ENCODE measurements around the gene PAX2.

PAX2 gene

DNA sequence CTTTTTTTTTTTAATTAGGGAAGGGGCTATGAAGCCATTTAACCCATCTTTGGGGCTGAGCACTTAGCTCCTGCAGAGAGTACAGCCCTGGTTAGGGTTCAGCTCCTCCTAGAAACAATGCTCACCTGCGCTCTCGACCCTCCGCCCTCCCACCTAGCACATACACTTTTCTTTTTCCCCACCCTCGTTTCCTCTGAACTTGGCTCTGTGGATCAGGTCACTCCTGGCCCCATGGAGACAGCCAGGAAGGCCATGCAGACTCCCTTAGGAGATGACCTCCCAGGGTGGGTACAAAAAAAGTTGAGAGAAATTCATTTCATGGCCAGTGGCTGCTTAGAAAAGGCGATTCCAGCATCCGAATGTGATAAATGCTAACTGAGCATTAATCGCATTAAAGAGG lies 15.8 kb downstream of the PAX2 start:
- no peak for DNase-seq

DNA sequence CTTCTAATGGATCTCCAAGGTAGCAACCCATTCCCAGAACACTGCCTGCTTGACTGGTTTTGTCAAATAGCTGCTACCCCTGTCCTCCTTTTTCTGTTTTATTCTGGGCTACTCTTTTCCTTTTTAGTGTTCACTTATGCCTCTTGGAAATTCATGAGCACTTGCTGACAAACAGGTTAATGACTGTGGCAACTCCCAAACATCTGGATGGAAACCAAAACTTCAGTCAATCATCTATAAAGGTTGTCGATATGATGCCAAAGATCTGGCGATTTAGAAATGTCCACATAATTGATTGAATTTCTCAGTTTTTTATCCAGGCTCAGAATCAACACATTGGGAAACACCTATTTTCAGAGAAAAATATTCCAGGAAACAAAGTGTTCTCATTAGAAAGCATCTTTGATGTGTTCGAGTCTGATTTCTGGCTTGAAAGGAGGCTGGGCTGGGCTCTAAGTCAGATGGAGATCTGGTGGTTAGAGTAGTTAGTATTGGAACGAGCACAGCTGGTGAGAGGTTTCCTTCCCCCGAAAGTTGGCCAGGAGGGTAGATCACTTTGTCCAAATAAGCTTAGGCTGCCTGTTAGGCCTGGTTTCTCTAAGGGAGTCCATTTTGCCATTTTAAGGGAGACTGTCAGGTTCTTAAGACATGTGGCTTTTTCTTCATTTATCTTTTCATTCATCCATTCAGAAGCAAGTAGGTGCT lies 17.8 kb downstream of the PAX2 start:
- DNase-seq: no peak

DNA sequence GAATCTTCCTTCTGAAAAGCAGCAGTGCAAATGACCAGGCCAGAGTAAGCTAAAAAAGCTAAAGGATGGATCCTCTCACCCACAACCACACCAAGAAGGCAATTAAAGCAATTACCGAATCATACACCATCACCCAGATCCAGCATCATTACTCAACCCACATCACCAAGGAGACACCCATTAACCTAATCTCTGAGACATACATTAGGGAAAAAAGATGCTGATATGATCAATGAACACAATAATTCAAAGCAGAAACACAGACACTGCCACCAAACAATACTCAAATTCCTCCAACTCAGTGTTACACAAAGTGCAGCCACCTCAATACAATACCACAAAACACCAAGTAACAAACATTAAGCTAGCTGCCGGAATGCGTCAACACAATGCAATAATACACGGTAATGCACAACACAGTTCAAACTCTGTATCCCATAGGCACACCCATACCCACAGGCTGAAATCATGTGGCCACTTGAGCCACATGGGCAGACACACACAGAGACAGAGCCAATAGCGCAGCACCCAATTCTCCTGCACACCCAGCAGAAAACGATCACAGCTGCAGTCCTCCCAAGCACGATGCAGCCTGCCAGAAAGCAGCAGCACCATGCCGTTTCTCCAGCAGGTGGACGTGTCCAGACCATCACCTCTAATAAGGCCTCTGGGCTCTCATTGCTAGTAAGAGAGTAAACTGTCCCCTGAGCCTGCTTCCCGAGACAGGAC lies 21.5 kb downstream of the PAX2 start:
- no peak for DNase-seq

DNA sequence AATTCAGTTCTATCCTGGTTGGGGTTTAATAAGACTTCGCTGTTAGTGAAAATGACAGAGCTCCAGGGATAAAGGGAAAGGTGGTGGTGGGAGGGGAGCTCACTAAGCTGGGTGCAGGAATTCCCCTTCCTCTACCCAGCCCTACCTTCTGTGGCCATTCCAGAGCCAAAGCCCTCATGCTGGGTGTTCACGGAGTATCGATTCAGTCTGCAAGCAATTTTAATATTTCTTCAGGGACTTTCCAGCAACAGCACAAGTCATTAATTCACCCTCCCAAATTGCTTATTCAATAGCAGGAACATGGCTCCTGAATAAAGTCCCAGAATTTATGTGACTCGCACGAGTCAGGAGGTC lies 22.0 kb downstream of the PAX2 start:
- DNase-seq: no peak

DNA sequence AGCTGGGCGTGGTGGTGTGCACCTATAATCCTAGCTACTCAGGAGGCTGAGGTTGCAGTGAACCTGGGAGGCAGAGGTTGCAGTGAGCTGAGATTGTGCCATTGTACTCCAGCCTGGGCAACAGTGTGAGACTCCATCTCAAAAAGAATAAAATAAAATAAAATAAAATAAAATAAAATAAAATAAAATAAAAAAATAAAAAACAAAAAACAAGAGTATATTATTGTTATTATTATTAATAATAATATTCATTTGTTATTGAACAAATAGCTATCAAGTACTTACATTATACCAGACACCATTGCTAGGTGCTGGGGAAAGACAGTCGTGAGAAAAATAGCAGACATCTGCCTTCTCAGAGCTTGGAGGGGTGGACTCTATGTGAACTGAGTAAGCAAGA lies 24.1 kb downstream of the PAX2 start:
- no peak for DNase-seq

DNA sequence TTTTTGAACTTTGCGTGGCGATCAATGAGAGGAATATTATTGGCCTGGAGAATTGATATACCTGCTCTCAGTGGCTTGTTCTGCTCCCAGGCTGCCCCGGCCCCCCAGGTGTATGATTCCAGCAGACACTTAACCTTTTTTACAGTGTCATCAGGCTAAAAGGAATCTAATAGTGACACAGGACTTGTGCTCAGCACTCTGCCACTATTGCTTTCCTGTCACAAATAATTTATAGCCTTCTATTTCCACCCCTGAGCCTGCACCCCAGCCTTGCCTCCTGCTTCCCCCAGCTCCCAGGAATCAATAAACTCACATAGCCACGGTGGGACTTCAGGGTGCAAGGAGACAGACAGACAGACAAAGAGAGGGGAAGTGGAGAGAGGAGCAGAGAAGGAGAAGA lies 28.3 kb downstream of the PAX2 start:
- DNase-seq: no peak

DNA sequence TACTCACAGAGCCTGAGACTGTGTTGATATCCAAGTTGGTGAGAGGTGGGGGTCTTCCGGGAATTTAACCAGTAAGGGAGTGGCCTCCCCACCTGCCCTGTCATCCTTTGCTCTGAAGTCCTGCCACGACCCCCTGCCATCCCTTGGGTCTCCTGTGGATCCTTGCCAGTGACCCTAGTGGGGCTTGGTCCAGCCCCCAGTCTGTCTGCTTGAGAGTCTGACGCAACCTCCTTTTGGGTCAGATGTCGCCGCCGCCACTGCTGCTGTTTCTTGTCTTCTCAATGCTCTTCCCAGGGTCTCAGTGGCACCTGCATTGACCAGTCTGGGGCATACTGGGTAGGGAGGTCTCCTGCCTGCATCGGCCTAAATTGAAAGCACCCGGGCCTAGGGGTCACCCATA lies 28.8 kb downstream of the PAX2 start:
- DNase-seq: no peak

DNA sequence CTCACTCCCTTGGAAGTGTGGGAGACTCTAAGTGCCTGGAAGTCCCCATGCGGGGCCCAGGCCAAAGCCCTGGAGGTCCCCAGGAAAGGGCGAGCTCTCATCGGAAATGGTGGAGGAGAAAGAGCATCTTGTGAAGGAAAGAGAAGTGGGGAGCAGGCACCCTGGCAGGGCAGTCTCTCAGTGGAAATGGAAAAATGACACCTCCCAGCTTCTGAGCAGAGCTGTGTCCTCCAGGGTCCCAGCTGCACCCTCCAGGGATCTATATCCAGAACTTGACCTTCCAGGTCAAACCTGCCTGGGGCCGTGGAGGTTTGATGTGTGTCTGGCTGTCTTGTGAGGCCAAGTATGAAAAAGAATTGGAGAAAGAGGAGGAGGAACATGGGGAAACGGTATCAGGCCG lies 29.5 kb downstream of the PAX2 start:
- DNase-seq: no peak

DNA sequence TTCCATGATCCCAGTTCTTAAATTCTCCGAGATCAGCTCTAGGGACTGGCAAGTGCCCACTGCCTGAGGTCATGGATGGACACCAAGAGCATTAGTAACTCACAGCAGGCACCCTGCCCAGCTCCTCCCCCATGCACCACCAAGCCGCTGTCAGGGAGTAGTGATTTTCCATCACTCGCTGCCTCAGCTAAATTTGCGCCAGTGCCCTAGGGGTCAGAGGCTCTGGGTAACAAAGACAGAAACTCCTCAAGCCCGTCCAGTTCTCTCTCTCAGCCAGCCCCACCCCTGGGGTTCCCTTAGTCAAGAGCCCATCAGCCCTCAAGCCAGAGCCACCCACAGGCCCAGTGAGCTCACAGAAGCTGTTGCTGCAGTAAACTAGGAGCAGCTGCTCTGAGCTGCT lies 30.0 kb downstream of the PAX2 start:
- DNase-seq: no peak

DNA sequence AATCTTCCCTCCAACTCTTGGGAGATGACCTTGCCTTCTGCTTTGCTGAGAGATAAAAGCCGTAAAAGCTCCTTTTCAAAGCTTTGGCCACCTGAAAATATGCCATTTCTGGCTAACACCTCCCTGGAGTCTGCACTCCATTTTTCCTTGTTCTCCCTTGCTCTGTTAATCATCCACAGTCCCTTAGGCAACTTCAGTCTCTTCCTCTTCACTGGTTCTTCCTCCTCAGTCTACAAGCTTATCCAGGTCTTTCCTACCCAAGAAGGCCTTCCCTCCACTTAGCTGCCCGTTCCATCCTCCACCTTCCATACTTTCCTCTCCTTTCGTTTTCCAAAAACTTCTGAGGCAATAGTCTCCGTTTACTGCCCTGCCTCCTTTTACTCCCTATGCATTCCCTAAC lies 30.5 kb downstream of the PAX2 start:
- no peak for DNase-seq

DNA sequence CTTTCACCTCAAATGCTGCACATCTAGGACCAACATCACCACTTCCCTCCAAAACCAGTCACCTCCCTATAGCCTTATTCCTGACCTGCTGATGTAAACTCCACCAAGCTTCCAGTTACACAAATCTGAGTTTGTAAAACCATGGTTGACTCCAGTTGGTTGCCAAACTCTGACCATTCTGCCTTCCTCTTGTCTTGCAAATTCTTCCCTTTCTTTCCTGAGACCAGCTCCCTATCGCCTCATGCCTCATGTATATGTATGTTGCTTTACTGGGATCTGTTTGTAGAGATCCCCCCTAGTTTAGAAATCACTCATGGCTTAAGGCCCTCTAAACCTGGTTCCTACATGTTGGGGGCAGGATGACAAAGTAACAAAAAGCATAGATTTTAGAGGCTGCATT lies 31.3 kb downstream of the PAX2 start:
- no peak for DNase-seq

DNA sequence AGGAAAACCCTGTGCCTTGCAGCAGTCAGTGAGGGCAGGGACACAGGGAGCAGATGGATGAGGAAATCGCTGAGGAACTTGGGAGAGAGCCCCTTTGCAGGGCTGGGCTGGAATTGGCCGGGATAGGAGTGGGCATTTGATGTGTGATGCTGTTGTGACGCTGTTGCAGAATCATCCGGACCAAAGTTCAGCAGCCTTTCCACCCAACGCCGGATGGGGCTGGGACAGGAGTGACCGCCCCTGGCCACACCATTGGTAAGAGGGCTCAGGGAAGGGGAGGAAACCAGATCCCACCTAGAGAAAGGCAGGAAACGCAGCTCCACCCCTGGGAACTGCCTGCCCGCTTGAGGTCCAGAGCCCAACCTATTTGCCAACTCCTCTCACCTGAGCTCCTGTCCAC lies 33.9 kb downstream of the PAX2 start:
- DNase-seq: no peak

DNA sequence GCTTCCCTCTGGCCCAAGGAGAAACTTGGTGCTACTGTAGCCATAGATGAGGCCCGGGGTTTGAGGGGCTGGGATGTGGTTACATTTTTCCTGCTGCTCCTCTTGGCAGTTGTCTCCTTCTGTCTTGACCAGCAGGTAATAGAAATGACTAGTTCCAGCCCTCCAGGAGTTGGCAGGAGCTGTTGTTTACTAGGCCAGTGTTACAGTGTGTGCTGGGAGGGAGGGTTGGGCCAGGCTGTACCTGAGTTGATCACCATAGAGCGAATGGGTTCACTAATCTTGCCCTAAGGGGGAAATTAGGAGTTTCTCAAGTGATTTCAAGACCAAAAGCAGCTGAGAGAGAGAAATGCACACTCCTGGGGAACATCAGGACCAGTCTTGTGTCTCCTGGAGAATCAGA lies 34.9 kb downstream of the PAX2 start:
- no peak for DNase-seq

DNA sequence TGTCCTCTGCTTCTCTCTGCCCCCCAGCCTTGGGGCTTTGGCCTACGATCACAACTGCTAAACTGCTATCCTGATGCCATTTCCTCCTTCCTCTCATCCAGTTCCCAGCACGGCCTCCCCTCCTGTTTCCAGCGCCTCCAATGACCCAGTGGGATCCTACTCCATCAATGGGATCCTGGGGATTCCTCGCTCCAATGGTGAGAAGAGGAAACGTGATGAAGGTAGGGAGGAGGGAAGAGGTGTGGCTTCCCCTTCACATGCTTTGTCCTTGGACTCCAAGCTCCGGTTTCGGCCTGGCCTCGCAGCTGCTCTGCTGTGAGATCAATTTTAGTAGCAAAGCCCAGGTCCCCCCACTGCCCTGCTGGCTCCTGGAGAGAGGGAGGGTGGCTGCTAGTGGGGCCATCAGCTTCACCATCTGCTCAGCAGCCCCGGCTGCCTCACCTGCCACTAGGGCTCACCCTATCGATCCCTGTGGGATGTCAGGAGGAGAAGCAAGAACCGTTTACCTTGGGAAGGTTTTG lies 35.8 kb downstream of the PAX2 start:
- no peak for DNase-seq

DNA sequence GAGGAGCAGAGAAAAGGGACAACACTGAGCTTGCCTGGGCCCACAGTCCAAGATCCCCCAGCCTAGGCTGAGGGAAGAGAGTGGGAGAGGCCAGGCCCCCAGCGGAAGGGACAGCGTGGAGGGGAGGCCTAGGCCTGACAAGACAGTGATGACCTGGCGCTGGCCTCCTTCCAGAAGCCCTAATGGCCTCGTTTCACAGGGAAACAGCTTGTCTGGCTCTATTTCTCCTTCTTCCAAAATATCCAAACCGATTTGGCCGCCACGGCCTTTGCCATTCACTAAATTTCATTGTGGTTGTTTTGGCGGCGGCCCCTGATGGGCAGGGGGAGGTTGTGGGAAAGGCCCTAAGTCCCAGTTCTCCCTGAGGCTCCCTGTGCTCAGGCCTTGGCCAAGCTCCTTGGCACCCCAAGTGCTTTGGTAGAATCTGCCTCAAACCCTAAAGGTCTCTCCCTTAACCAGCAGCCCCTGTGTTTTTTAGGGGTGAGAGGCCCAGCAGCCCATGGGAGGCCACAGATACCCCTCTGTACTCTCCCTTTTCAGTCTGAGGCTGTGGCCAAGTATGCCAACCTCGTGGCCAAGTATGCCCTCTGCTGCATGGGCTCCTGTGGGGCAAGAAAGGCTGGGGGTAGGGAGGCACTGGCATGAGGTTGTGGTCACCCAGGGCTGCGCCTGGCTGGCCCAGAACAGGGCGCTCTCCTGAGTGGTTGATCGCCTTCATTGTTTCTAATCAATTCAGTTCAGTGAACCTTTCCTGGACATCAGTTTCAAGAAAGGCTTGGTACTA lies 37.3 kb downstream of the PAX2 start:
- no peak for DNase-seq

DNA sequence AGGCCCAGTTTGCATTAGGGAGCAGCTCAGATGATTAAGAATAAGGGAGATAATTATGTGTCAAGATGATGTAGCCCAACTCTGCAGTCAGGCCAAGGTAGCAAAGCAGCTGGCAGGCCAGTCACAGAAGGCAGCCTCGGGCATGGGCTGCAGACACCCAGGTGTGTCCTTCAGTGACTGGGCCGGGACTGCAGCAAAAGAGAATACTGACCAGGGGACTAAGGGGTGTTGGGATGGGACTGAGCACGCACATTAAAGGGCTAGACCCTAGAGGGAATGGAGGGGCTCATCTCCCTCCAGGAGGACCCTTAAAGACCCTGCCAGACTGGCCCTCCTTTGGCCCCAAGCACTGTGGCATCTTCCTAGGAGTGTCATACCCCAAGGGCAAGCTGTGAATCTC lies 38.7 kb downstream of the PAX2 start:
- DNase-seq: no peak

DNA sequence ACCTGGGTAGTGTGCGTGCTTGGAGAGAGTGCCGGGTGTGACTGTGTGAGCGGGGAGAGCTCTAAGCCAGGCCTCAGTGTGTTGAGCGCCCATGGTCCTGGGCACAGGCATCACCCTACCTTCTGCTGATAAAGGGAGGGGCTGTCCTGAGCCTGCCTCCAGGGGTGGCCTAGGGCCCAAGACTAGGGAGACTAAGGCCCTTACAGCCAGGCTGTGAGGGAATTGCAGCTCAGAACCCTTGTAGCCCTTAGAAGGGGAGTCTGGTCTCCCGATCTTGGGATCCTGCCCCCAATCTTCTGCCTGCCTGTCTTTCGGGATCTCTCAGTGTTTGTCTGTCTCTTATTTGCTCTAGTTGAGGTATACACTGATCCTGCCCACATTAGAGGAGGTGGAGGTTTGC lies 41.2 kb downstream of the PAX2 start:
- DNase-seq: no peak

DNA sequence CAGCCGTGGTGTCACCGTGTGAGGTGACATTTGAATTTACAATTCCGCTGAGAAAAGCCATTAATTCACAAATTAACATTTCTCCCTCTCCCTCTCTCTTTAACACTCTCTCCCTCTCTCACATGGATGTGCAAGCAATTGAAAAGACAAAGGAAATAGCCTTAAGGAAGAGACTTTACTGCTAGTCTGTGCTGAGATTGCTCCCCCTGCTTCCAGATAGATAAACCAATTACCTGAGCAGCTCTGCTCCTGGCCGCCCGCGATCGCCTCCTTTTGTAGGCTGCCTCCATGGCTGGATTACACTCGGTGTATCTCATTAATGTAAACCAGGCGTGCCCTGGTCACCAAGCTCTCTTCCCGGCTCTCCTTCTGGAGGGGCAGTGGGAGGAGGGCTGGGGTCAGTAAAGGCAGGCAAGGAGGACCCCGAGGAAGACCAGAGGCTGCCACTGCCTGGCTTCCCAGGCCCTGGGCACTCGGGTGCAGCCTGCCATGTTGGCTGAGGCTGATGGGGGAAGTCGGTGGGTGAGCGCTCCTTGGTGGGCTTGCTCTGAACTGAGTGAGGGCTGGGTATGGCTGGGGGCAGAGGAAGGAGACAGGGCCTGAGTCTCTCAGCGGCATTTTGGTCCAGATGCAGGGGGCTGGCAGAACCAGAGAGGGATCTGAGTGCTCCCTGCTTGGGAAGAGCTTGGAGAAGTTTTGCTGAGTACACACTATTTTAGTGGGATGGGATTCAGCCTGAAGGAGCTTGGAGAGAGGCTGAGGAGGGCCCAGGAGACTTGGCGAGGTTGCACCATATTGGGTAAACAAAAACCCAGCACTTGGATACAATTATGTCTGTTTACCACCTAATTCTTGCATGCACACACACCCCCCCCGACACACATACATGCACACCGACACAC lies 42.9 kb downstream of the PAX2 start:
- DNase-seq: no peak

DNA sequence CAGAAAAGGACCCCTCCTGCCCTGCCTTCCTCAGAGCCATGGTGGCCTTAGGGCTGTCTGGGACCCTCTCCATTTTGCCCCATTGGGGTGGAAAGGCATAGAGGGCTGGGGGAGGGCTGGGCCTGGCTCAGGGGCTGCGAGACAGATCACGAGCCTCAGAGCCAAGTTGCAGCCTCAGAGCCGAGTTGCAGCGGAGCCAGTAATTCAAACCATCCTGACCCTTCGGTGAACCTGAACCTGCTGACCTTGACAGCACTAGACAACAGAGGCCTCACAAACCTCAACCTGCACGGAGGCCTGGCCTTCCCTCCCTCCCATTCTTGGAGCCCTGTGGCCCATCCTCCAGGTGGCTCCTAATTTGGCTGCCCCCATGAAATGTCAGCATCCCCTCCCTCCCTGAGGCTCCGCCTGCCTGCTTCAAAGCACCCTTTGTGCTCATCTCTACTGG lies 45.4 kb downstream of the PAX2 start:
- DNase-seq: no peak

DNA sequence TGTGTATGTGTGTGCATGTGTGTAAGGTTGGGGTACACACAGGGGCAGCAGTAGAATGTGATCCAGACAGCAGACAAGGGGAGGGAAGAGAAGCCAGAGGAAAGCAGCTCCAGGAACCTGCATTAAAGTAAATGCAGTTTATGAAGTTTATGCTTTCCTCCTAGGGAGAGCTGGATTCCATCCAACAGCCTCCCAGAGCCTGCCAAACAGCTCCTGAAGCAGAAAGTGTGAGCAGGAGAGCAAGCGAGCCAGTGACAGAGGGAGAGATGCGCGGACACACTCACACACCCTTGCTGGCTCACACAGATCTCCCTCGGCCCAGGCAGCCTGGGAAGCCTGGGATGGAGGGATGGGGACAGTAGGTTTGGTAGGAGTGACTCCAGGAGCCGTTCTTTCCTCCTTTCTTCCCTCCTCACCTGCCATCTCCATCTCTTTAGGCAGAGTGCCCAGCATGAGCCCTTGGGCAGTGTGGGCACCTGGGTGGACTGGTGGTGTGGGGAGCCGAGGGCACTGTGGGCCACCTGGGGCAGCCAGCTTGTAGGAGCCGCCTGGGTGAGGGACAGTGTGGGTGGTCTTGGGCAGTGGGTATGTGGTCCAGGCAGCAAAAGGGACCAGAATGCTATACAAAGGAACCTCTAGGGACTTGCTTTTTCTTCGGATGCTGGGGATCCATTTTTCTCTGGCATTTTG lies 46.1 kb downstream of the PAX2 start:
- DNase-seq: no peak

DNA sequence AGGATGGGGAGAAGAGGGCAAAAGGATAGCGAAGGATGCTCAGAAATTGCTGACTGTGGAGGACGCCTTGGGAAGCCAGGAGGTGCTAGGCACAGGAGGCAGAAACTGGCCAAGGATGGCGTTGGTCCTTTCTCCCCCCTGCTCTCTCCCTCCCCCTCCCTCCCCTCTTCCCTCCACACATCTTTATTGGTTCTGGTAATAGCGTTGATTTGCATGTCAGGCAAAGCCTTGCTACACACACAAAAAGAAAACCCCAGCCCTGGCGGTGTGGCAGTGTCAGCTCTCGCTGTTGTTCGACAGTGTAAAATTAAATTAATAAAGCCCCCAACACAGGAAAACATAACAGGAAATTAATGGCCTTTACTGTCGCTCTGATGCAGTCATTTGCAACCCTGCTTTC lies 47.2 kb downstream of the PAX2 start:
- DNase-seq: no peak

DNA sequence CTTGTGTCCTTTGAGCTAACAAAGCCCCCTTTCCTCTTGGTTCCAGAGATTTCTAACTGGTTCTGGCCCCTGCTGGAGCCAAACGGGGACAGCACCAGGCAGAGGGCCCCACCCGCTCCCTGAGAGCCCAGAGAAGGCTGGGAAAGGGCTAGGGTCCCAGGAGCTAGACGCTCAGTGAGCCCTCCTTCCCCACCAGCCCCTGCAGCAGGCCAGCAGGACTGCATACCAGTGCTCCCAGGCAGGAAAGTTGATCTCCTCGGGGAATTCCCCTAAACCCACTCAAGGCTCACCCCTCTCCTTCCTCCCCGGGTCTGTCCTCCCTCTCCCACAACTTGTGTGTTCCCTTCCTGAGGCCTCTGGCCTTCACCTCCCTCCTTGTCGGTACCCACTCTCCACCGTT lies 47.7 kb downstream of the PAX2 start:
- DNase-seq: no peak

Data from NCI-H2171 (cell line).